Psoas muscle (tissue), 8 donors: ENCODE measurements around the gene ZNF2. TPM values are rescaled to one million over a fixed set of nuclear protein-coding genes. Genes with fewer than 3 reads are reported as not detected.

Experiments
- ATAC-seq, 4 donors: fragments of 200-7000 bp; cut with Tn5 transposase; one replicate each; pipeline ENCODE4 v1.9.1; 2020; ENCODE audit warnings: moderate library complexity in 3 of 4, mild to moderate bottlenecking in 2 of 4
- DNase-seq, 2 donors: peaks; one replicate each; pipeline ENCODE4 v3.0.0-alpha.2; 2020
- H3K27ac ChIP-seq: fragments of 200-600 bp; one replicate; pipeline ENCODE4 v1.8.0; 2022
- H3K27me3 ChIP-seq, 3 donors: fragments of 200-600 bp in 1 of 3; one replicate each; pipeline versions ENCODE4 v1.6.1 to v1.8.0; 2013 to 2022; ENCODE audit warnings: low read length in 2 of 3, mild to moderate bottlenecking in 2 of 3, moderate library complexity in 1 of 3; ENCODE audit not compliant: insufficient read depth in 3 of 3
- H3K36me3 ChIP-seq, 2 donors: fragments of 200-600 bp in 1 of 2; one replicate each; pipeline versions ENCODE4 v1.6.1 to v1.8.0; 2013 to 2022; ENCODE audit warnings: low read depth in 1 of 2, mild to moderate bottlenecking in 1 of 2, moderate library complexity in 1 of 2; ENCODE audit not compliant: insufficient read depth in 1 of 2
- H3K4me1 ChIP-seq: fragments of 200-600 bp; one replicate; pipeline ENCODE4 v1.8.0; 2022
- H3K4me3 ChIP-seq: fragments of 200-600 bp; one replicate; pipeline ENCODE4 v1.8.0; 2022; ENCODE audit warnings: mild to moderate bottlenecking
- H3K9me3 ChIP-seq: fragments of 200-600 bp; one replicate; pipeline ENCODE4 v1.8.0; 2022
- WGBS, 3 donors: extraction: QIAGEN DNeasy Blood & Tissue Kit; methylation state at CpG; one replicate each; pipeline versions ENCODE4 v1.1.6 to v1.1.7; 2013; 5-methylcytosine and 5-hydroxymethylcytosine counted together
- intact Hi-C, 2 donors: fragments of 100-400 bp; cut with DNase I; formaldehyde crosslinking; loops; one replicate each; pipeline versions ENCODE4 v1.11.0 to v1.14.2; 2022
- polyA plus RNA-seq, 3 donors: library from polyadenylated mRNA; stranded (reverse); fragments of 200-250 nt; gene quantifications; one replicate each; pipeline ENCODE4 v1.2.3, GENCODE V29; 2013
- total RNA-seq, 4 donors: library from RNA; stranded (reverse); fragmentation: NEBNext Ultra II Directional in 2 of 4; extraction: Animal tissue kit (Norgen Biotek cat#: 25700) in 2 of 4; gene quantifications; one replicate each; pipeline versions ENCODE4 v1.2.1 to v1.2.4, GENCODE V29; 2021 to 2023
- TF ChIP-seq, protein P1 (sequence below): fragments of 200-600 bp; IDR thresholded peaks from one replicate; pipeline ENCODE4 v1.8.0; 2022; ENCODE audit warnings: antibody characterized with exemption
- donor health status: healthy with polysubstance abuse.
- donor health status: DM: no; HTN: no; CAD: no; lungs with moderate emphysema.
- donor health status: Bipolar disorder and iron deficiency.
- donor health status: healthy.
- donor health status: DM: yes; HTN: yes; CAD: no.
- donor health status: DM: no; HTN: no; CAD: no.
- donor health status: DM: no; HTN: no; CAD: no.
- donor health status: DM: yes; HTN: yes; CAD: no.

The ZNF2 gene
- total and polyA plus RNA-seq, 7 donors, result 1.7 to 5.5 (median 2.7) TPM

DNA sequence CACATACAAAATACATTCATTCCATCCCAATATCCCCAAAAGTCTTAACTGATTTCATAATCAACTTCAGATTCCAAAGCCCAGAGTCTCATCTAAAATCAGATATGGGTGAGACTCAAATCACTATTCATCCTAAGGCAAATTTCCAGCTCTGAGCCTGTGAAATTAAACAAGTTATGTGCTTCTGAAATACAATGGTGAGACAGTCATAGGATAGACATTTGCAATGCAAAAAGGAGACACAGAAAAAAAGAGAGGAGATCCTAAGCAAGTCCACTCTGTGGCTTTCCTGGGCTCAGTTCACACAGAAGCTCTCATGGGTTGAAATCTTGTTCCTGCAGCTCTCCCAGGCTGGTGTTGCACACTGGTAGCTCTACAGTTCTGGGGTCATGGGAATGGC lies 60.0 kb downstream of the ZNF2 start:
- no peaks in the 10 kb centered on the region for H3K4me1 ChIP-seq
- TF ChIP-seq, protein P1, sequence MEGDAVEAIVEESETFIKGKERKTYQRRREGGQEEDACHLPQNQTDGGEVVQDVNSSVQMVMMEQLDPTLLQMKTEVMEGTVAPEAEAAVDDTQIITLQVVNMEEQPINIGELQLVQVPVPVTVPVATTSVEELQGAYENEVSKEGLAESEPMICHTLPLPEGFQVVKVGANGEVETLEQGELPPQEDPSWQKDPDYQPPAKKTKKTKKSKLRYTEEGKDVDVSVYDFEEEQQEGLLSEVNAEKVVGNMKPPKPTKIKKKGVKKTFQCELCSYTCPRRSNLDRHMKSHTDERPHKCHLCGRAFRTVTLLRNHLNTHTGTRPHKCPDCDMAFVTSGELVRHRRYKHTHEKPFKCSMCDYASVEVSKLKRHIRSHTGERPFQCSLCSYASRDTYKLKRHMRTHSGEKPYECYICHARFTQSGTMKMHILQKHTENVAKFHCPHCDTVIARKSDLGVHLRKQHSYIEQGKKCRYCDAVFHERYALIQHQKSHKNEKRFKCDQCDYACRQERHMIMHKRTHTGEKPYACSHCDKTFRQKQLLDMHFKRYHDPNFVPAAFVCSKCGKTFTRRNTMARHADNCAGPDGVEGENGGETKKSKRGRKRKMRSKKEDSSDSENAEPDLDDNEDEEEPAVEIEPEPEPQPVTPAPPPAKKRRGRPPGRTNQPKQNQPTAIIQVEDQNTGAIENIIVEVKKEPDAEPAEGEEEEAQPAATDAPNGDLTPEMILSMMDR, result no peak
- H3K27me3 ChIP-seq, result no peaks in the 10 kb centered on the region
- H3K4me3 ChIP-seq, result no peak overlapping the region
- H3K9me3 ChIP-seq, result peaks cover 59% of the 10 kb centered on the region
- DNase-seq (no peak), ATAC-seq (no peak)
- H3K27ac ChIP-seq, result no peak overlapping the region
- H3K36me3 ChIP-seq, result peaks cover 0 to 3% of the 10 kb centered on the region in 2 donors
- intact Hi-C loops, result no loop called here

DNA sequence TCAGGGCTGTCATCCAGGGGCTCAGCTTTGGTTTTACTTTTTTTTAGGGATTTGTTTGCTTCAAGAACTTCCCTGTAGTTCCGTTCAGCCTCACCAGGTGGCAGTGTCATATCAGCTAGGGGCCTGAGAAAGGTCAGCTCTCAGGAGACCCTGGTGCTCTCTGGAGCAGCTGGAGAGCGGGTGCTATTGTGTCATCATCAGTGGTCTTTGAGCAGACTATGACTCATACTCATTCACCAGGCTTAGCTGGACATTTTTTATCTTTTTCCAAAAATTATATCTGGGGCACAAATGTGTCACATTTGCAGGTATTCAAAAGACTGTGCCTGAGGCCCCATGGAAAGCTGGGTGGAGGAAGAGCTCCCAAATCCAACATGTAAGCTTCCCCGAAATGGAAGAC lies 66.1 kb downstream of the ZNF2 start:
- Histone ChIP-seq H3K4me3 (no peak overlapping the region), H3K9me3 (peaks cover 36% of the 10 kb centered on the region), H3K36me3 (no peaks in the 10 kb centered on the region), H3K27me3 (no peaks in the 10 kb centered on the region), H3K4me1 (no peaks in the 10 kb centered on the region), H3K27ac (no peak overlapping the region)
- intact Hi-C loops, result no loop called here
- ATAC-seq (no peak), DNase-seq (peak in 1 of 2 donors; percentile 21)
- TF ChIP-seq, protein P1, result peak; percentile 26
- 42 to 48% (median 44%) methylated on average over 3 of the region's 3 CpGs for WGBS, 3 donors

DNA sequence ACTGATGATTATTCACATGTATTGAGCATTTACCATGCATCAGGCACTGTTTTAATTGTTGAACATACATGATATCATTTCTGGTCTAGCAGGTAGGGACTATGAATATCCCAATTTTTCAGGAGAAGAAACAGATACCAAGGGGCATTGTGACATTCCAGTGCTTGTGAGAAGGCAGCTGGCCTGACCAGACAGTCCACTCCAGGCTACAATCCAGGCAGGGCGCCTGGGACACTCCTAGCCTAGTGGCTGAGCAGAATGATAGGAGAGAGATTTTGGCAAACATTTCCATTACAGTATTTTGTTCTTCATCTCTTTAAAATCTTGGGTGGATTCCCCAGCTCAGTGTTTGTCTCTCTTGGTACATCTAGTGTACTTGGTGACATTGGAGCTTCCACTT lies 66.6 kb downstream of the ZNF2 start:
- no peak for DNase-seq
- Histone ChIP-seq H3K27me3 (no peaks in the 10 kb centered on the region), H3K4me1 (no peaks in the 10 kb centered on the region), H3K27ac (no peak overlapping the region), H3K4me3 (no peak overlapping the region), H3K36me3 (no peaks in the 10 kb centered on the region), H3K9me3 (peaks cover 39% of the 10 kb centered on the region)
- TF ChIP-seq, protein P1, result no peak
- no peak for ATAC-seq
- intact Hi-C loops, result no loop called here
- WGBS, 3 donors, result 56 to 70% (median 58%) methylated on average over 1 of the region's 1 CpG

Other genes with a start within 250 kb of the ZNF2 start
- under 1 TPM in 3 of 4 donors, not detected in 1; 0.53 to 0.92 (median 0.71) TPM for gene MAL, start 140.1 kb upstream of the ZNF2 start, total RNA-seq
- gene MAL, start 140.1 kb upstream of the ZNF2 start, polyA plus RNA-seq, result 1 to 10 TPM in 2 of 3 donors, under 1 TPM in 1; 0.95 to 1.5 (median 1.5) TPM
- gene MRPS5, start 44.0 kb upstream of the ZNF2 start, total RNA-seq, result 10 to 100 TPM; 45.6 to 79.0 (median 53.4) TPM
- 100 to 1,000 TPM in 2 of 3 donors, 10 to 100 TPM in 1; 96.3 to 180 (median 112) TPM for gene MRPS5, start 44.0 kb upstream of the ZNF2 start, polyA plus RNA-seq
- 10 to 100 TPM; 11.0 to 14.5 (median 14.2) TPM for gene ZNF514, start 6.0 kb upstream of the ZNF2 start, total RNA-seq
- gene ZNF514, start 6.0 kb upstream of the ZNF2 start, polyA plus RNA-seq, result 10 to 100 TPM in 1 of 3 donors, 1 to 10 TPM in 2; 6.4 to 15.3 (median 7.3) TPM
- 1 to 10 TPM in 3 of 4 donors, under 1 TPM in 1; 0.76 to 2.5 (median 2.0) TPM for gene ZNF892, start 41.7 kb downstream of the ZNF2 start, total RNA-seq
- 1 to 10 TPM in 1 of 3 donors, under 1 TPM in 2; 0.33 to 3.3 (median 0.35) TPM for gene ZNF892, start 41.7 kb downstream of the ZNF2 start, polyA plus RNA-seq
- gene PROM2, start 108.6 kb downstream of the ZNF2 start, total RNA-seq, result 1 to 10 TPM in 2 of 4 donors, under 1 TPM in 2; 0.54 to 1.4 (median 1.1) TPM
- 1 to 10 TPM in 1 of 3 donors, under 1 TPM in 2; 0.18 to 1.3 (median 0.32) TPM for gene PROM2, start 108.6 kb downstream of the ZNF2 start, polyA plus RNA-seq
- gene KCNIP3, start 131.5 kb downstream of the ZNF2 start, total RNA-seq, result 1 to 10 TPM in 2 of 4 donors, under 1 TPM in 2; 0.93 to 2.0 (median 1.1) TPM
- 1 to 10 TPM; 1.3 to 2.0 (median 1.8) TPM for gene KCNIP3, start 131.5 kb downstream of the ZNF2 start, polyA plus RNA-seq
- gene FAHD2A, start 236.9 kb downstream of the ZNF2 start, total RNA-seq, result 10 to 100 TPM; 21.9 to 39.0 (median 29.8) TPM
- gene FAHD2A, start 236.9 kb downstream of the ZNF2 start, polyA plus RNA-seq, result 10 to 100 TPM; 23.0 to 29.8 (median 26.0) TPM